ENCODE measurements around the gene MTHFD1L. TPM values are rescaled to one million over a fixed set of nuclear protein-coding genes. Genes with fewer than 3 reads are reported as not detected.

The MTHFD1L gene
- total and polyA plus RNA-seq, 2 donors: 13.9 to 16.0 TPM

- DNase-seq (ENCODE audit: low read depth in 6 of 9, low spot score in 9 of 9): no peak
- no peaks in the 10 kb centered on the region for H3K27me3 ChIP-seq (ENCODE audit: control insufficient read depth in 2 of 2, insufficient read depth in 1 of 2, low read length in 1 of 2)
- no peak overlapping the region for H3K27ac ChIP-seq (ENCODE audit: low read depth in 1 of 2, low read length in 1 of 2)
- 95% methylated on average over 4 of the region's 4 CpGs for WGBS
- no peaks in the 10 kb centered on the region for H3K9me3 ChIP-seq (ENCODE audit: control insufficient read depth in 2 of 2, insufficient read depth in 1 of 2, low read length in 1 of 2)
- peaks cover 10 to 14% of the 10 kb centered on the region in 2 donors for H3K36me3 ChIP-seq (ENCODE audit: control insufficient read depth in 2 of 2, insufficient read depth in 2 of 2, low read length in 1 of 2)
- no peaks in the 10 kb centered on the region for H3K4me1 ChIP-seq (ENCODE audit: control insufficient read depth in 2 of 2, insufficient read depth in 2 of 2, low read length in 2 of 2)
- no peak overlapping the region for H3K4me3 ChIP-seq (ENCODE audit: low read length in 2 of 2)
These were observed 93.7 kb downstream of the MTHFD1L start for GRCh38 chr6:150959166-150959565.

DNA sequence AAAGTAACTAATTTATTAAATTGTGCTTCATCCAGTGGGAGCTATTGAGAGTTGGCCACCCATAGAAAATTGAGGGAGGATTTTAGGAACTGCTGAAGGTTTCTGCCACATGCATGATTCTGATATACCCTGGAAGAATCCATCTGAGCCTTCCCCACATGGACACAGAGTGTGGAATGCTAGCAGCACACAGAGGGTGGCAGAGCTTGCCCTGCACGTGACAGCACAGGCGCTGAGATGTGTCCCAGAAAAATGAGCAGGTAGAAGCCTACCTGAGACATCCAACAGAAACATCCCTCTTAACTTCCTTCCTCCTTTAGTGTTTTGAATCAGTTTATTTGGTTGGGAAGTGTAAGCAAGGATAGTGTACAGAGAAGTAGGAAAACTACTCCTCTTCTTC is 96.9 kb downstream of the MTHFD1L start:
- no peaks in the 10 kb centered on the region for H3K4me1 ChIP-seq (ENCODE audit: control insufficient read depth in 2 of 2, insufficient read depth in 2 of 2, low read length in 2 of 2)
- H3K27ac ChIP-seq (ENCODE audit: low read depth in 1 of 2, low read length in 1 of 2): no peak overlapping the region
- peaks cover 7 to 8% of the 10 kb centered on the region in 2 donors for H3K36me3 ChIP-seq (ENCODE audit: control insufficient read depth in 2 of 2, insufficient read depth in 2 of 2, low read length in 1 of 2)
- H3K27me3 ChIP-seq (ENCODE audit: control insufficient read depth in 2 of 2, insufficient read depth in 1 of 2, low read length in 1 of 2): no peaks in the 10 kb centered on the region
- no peak overlapping the region for H3K4me3 ChIP-seq (ENCODE audit: low read length in 2 of 2)
- no peak for DNase-seq (ENCODE audit: low read depth in 6 of 9, low spot score in 9 of 9)
- WGBS: 99% methylated on average over 2 of the region's 2 CpGs
- no peaks in the 10 kb centered on the region for H3K9me3 ChIP-seq (ENCODE audit: control insufficient read depth in 2 of 2, insufficient read depth in 1 of 2, low read length in 1 of 2)

- no peak overlapping the region for H3K4me3 ChIP-seq (ENCODE audit: low read length in 2 of 2)
- H3K36me3 ChIP-seq (ENCODE audit: control insufficient read depth in 2 of 2, insufficient read depth in 2 of 2, low read length in 1 of 2): peaks cover 7 to 8% of the 10 kb centered on the region in 2 donors
- H3K4me1 ChIP-seq (ENCODE audit: control insufficient read depth in 2 of 2, insufficient read depth in 2 of 2, low read length in 2 of 2): no peaks in the 10 kb centered on the region
- H3K9me3 ChIP-seq (ENCODE audit: control insufficient read depth in 2 of 2, insufficient read depth in 1 of 2, low read length in 1 of 2): no peaks in the 10 kb centered on the region
- 98% methylated on average over 2 of the region's 2 CpGs for WGBS
- H3K27me3 ChIP-seq (ENCODE audit: control insufficient read depth in 2 of 2, insufficient read depth in 1 of 2, low read length in 1 of 2): no peaks in the 10 kb centered on the region
- DNase-seq (ENCODE audit: low read depth in 6 of 9, low spot score in 9 of 9): no peak
- H3K27ac ChIP-seq (ENCODE audit: low read depth in 1 of 2, low read length in 1 of 2): no peak overlapping the region
These were observed 99.3 kb downstream of the MTHFD1L start for GRCh38 chr6:150964765-150965164.

DNA sequence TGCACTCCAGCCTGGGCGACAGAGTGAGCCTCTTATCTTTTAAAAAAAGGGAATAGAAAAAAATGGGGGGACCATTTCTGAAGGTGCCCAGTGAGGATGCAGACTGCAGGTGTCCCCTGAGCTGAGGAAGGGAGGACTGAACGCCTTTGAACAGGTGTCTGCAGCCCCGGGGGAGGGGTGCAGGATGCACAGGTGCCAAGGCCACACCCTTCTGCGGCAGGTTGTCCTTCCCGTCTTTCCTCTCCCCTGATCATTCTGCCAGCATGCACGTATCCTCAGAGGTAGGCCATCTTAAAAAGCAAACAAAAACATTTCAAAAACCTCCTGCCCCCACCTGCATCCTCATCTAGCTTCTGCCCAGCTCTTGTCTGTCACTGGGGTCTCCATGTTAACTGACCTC is 101.3 kb downstream of the MTHFD1L start:
- Histone ChIP-seq H3K4me3 (ENCODE audit: low read length in 2 of 2) (no peak overlapping the region), H3K4me1 (ENCODE audit: control insufficient read depth in 2 of 2, insufficient read depth in 2 of 2, low read length in 2 of 2) (no peaks in the 10 kb centered on the region), H3K27me3 (ENCODE audit: control insufficient read depth in 2 of 2, insufficient read depth in 1 of 2, low read length in 1 of 2) (no peaks in the 10 kb centered on the region), H3K9me3 (ENCODE audit: control insufficient read depth in 2 of 2, insufficient read depth in 1 of 2, low read length in 1 of 2) (no peaks in the 10 kb centered on the region), H3K27ac (ENCODE audit: low read depth in 1 of 2, low read length in 1 of 2) (no peak overlapping the region), H3K36me3 (ENCODE audit: control insufficient read depth in 2 of 2, insufficient read depth in 2 of 2, low read length in 1 of 2) (peaks cover 3 to 7% of the 10 kb centered on the region in 2 donors)
- no peak for DNase-seq (ENCODE audit: low read depth in 6 of 9, low spot score in 9 of 9)
- WGBS: 88% methylated on average over 6 of the region's 6 CpGs

GRCh38 chr6:150967381-150967780 is 101.9 kb downstream of the MTHFD1L start:
- Histone ChIP-seq H3K27ac (ENCODE audit: low read depth in 1 of 2, low read length in 1 of 2) (no peak overlapping the region), H3K36me3 (ENCODE audit: control insufficient read depth in 2 of 2, insufficient read depth in 2 of 2, low read length in 1 of 2) (peaks cover 3 to 5% of the 10 kb centered on the region in 2 donors), H3K27me3 (ENCODE audit: control insufficient read depth in 2 of 2, insufficient read depth in 1 of 2, low read length in 1 of 2) (no peaks in the 10 kb centered on the region), H3K4me1 (ENCODE audit: control insufficient read depth in 2 of 2, insufficient read depth in 2 of 2, low read length in 2 of 2) (no peaks in the 10 kb centered on the region), H3K9me3 (ENCODE audit: control insufficient read depth in 2 of 2, insufficient read depth in 1 of 2, low read length in 1 of 2) (no peaks in the 10 kb centered on the region), H3K4me3 (ENCODE audit: low read length in 2 of 2) (no peak overlapping the region)
- 94% methylated on average over 6 of the region's 6 CpGs for WGBS
- DNase-seq (ENCODE audit: low read depth in 6 of 9, low spot score in 9 of 9): no peak

DNA sequence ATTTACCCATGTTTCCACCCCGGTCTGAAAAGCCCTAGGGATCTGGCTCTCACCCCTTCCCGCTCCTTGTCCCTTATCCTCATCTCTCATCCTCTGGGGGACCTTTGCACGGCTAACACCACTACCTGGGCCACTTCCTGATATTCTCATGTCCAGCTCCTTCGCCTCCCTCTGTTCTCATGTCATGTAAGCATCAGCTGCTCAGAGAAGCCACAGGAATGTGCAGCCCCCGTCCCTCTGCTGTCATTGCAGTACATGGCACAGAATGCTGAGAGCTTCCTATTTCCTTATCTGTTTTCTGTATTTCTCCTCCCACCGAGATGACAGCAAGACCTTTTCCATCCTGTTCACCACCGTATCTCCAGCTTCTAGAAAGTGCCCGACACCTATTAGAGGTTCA is 102.4 kb downstream of the MTHFD1L start:
- Histone ChIP-seq H3K4me3 (ENCODE audit: low read length in 2 of 2) (no peak overlapping the region), H3K27me3 (ENCODE audit: control insufficient read depth in 2 of 2, insufficient read depth in 1 of 2, low read length in 1 of 2) (no peaks in the 10 kb centered on the region), H3K9me3 (ENCODE audit: control insufficient read depth in 2 of 2, insufficient read depth in 1 of 2, low read length in 1 of 2) (no peaks in the 10 kb centered on the region), H3K36me3 (ENCODE audit: control insufficient read depth in 2 of 2, insufficient read depth in 2 of 2, low read length in 1 of 2) (peaks cover 3 to 5% of the 10 kb centered on the region in 2 donors), H3K4me1 (ENCODE audit: control insufficient read depth in 2 of 2, insufficient read depth in 2 of 2, low read length in 2 of 2) (no peaks in the 10 kb centered on the region), H3K27ac (ENCODE audit: low read depth in 1 of 2, low read length in 1 of 2) (no peak overlapping the region)
- WGBS: 96% methylated on average over 8 of the region's 8 CpGs
- DNase-seq (ENCODE audit: low read depth in 6 of 9, low spot score in 9 of 9): no peak

GRCh38 chr6:150969901-150970300 is 104.4 kb downstream of the MTHFD1L start:
- Histone ChIP-seq H3K27ac (ENCODE audit: low read depth in 1 of 2, low read length in 1 of 2) (no peak overlapping the region), H3K9me3 (ENCODE audit: control insufficient read depth in 2 of 2, insufficient read depth in 1 of 2, low read length in 1 of 2) (peaks cover 0 to 1% of the 10 kb centered on the region in 2 donors), H3K4me1 (ENCODE audit: control insufficient read depth in 2 of 2, insufficient read depth in 2 of 2, low read length in 2 of 2) (no peaks in the 10 kb centered on the region), H3K36me3 (ENCODE audit: control insufficient read depth in 2 of 2, insufficient read depth in 2 of 2, low read length in 1 of 2) (peaks cover 9 to 15% of the 10 kb centered on the region in 2 donors), H3K27me3 (ENCODE audit: control insufficient read depth in 2 of 2, insufficient read depth in 1 of 2, low read length in 1 of 2) (no peaks in the 10 kb centered on the region), H3K4me3 (ENCODE audit: low read length in 2 of 2) (no peak overlapping the region)
- no peak for DNase-seq (ENCODE audit: low read depth in 6 of 9, low spot score in 9 of 9)
- WGBS: 99% methylated on average over 4 of the region's 4 CpGs

GRCh38 chr6:150971219-150971618 is 105.7 kb downstream of the MTHFD1L start:
- peaks cover 0 to 1% of the 10 kb centered on the region in 2 donors for H3K9me3 ChIP-seq (ENCODE audit: control insufficient read depth in 2 of 2, insufficient read depth in 1 of 2, low read length in 1 of 2)
- WGBS: 86% methylated on average over 8 of the region's 8 CpGs
- no peak for DNase-seq (ENCODE audit: low read depth in 6 of 9, low spot score in 9 of 9)

GRCh38 chr6:150975136-150975535 is 109.6 kb downstream of the MTHFD1L start:
- Histone ChIP-seq H3K27ac (ENCODE audit: low read depth in 1 of 2, low read length in 1 of 2) (no peak overlapping the region), H3K9me3 (ENCODE audit: control insufficient read depth in 2 of 2, insufficient read depth in 1 of 2, low read length in 1 of 2) (peaks cover 0 to 1% of the 10 kb centered on the region in 2 donors), H3K4me3 (ENCODE audit: low read length in 2 of 2) (no peak overlapping the region), H3K4me1 (ENCODE audit: control insufficient read depth in 2 of 2, insufficient read depth in 2 of 2, low read length in 2 of 2) (no peaks in the 10 kb centered on the region), H3K27me3 (ENCODE audit: control insufficient read depth in 2 of 2, insufficient read depth in 1 of 2, low read length in 1 of 2) (no peaks in the 10 kb centered on the region), H3K36me3 (ENCODE audit: control insufficient read depth in 2 of 2, insufficient read depth in 2 of 2, low read length in 1 of 2) (peaks cover 6 to 19% of the 10 kb centered on the region in 2 donors)
- WGBS: 99% methylated on average over 6 of the region's 6 CpGs
- no peak for DNase-seq (ENCODE audit: low read depth in 6 of 9, low spot score in 9 of 9)

More at GRCh38 chr6:150971219-150971618, 105.7 kb downstream of the MTHFD1L start:
- Histone ChIP-seq H3K4me3 (ENCODE audit: low read length in 2 of 2) (no peak overlapping the region), H3K4me1 (ENCODE audit: control insufficient read depth in 2 of 2, insufficient read depth in 2 of 2, low read length in 2 of 2) (no peaks in the 10 kb centered on the region), H3K36me3 (ENCODE audit: control insufficient read depth in 2 of 2, insufficient read depth in 2 of 2, low read length in 1 of 2) (peaks cover 6 to 15% of the 10 kb centered on the region in 2 donors), H3K27me3 (ENCODE audit: control insufficient read depth in 2 of 2, insufficient read depth in 1 of 2, low read length in 1 of 2) (no peaks in the 10 kb centered on the region), H3K27ac (ENCODE audit: low read depth in 1 of 2, low read length in 1 of 2) (no peak overlapping the region)

DNA sequence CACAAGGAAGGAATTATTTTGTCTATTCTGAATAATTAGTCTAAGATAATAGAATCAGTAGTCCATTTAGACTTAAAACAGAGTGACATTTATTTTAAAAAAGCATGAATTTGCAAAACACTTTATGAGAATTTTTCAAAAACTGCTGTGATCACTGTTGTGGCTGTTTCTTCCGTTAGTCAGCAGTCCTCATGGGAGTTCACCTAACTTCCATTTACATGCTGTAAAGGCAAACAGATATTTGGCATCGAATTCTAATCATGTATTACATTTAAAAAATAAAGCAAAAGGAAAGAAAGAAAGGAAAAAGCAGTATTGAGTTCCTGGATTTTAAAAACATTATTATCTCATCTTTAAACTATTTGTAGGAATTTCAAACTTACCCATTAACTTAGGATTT is 111.8 kb downstream of the MTHFD1L start:
- Histone ChIP-seq H3K4me3 (ENCODE audit: low read length in 2 of 2) (no peak overlapping the region), H3K36me3 (ENCODE audit: control insufficient read depth in 2 of 2, insufficient read depth in 2 of 2, low read length in 1 of 2) (peaks cover 6 to 19% of the 10 kb centered on the region in 2 donors), H3K4me1 (ENCODE audit: control insufficient read depth in 2 of 2, insufficient read depth in 2 of 2, low read length in 2 of 2) (no peaks in the 10 kb centered on the region), H3K27me3 (ENCODE audit: control insufficient read depth in 2 of 2, insufficient read depth in 1 of 2, low read length in 1 of 2) (no peaks in the 10 kb centered on the region), H3K27ac (ENCODE audit: low read depth in 1 of 2, low read length in 1 of 2) (no peak overlapping the region), H3K9me3 (ENCODE audit: control insufficient read depth in 2 of 2, insufficient read depth in 1 of 2, low read length in 1 of 2) (peaks cover 0 to 1% of the 10 kb centered on the region in 2 donors)
- 92% methylated on average over 2 of the region's 2 CpGs for WGBS
- no peak for DNase-seq (ENCODE audit: low read depth in 6 of 9, low spot score in 9 of 9)

Data from thymus (tissue), 11 donors.